Renal cortical epithelial cell (primary cell): ENCODE measurements around the gene HGFAC. TPM values are rescaled to one million over a fixed set of nuclear protein-coding genes. Genes with fewer than 3 reads are reported as not detected.

ENCODE experiments used
- DNase-seq: peaks from one replicate; pipeline ENCODE4 v3.0.0-alpha.2; 2011; ENCODE audit warnings: low read depth
- total RNA-seq: library from RNA; depleted of rRNA; stranded (reverse); fragments of >200 nt; gene quantifications from 2 replicates; pipeline ENCODE4 v1.2.3, GENCODE V29; 2014

The HGFAC gene
- total RNA-seq, 1 donor from 2014 or later: 0.25 TPM

DNA sequence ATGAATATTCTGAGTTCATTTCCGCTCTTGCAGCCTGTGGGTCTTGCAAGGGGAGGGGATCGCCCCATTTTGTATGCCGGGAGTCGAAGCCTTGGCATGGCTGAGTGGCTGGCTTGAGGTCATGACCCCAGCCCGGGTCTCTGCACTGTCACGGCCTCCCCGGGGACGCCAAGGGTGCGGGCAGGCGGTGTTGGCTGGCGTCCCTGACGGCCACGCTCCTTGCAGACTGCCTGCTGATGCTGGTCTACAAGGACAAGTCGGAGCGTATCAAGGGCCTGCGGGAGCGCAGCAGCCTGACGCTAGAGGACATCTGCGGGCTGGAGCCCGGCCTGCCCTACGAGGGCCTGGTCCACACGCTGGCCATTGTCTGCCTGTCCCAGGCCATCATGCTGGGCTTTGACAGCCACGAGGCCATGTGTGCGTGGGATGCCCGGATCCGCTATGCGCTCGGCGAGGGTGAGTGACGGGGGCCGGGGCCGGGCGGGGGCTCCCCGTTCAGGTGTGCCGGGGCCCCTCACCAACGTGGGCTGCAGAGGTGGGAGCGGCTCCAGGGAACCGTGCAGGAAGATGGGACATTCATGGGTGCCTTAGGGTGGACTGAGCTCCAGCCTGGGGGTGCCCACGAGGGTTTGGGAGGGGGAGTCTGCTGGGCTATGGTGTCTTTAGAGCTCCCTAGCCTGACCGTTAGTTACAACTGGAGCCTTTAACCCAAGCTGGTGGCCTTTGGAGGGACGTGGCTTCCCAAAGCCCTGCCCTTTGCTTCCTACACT, 31.6 kb downstream of the HGFAC start:
- DNase-seq: no peak

- no peak for DNase-seq
Observed at GRCh38 chr4:3473996-3474765, 32.4 kb downstream of the HGFAC start.

- no peak for DNase-seq
Observed at GRCh38 chr4:3475041-3475712, 33.4 kb downstream of the HGFAC start.

DNA sequence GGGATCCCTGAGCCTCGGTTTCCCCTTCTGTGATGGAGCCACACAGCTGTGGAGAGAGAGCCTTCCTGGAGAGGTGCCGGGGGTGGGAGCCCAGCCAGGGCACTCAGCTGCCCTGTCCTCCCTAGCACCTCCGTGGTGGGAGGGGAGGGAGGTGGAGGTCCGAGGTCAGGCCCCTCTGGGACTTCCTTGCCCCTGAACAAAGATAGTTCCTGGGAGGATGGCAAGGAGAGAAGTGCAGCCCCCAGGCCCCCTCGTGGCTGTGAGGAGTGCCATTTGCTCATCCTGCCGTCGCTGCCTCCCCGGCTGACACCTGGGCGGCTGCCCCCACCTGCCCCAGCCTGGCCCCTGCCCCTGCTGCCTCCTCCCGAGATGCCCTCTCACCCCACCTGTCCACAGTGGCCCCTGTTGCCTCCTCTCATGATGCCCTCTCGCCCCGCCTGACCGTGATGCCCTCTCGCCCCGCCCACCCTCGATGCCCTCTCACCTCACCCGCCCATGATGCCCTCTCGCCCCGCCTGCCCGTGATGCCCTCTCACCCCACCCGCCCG, 34.0 kb downstream of the HGFAC start:
- DNase-seq: no peak

DNA sequence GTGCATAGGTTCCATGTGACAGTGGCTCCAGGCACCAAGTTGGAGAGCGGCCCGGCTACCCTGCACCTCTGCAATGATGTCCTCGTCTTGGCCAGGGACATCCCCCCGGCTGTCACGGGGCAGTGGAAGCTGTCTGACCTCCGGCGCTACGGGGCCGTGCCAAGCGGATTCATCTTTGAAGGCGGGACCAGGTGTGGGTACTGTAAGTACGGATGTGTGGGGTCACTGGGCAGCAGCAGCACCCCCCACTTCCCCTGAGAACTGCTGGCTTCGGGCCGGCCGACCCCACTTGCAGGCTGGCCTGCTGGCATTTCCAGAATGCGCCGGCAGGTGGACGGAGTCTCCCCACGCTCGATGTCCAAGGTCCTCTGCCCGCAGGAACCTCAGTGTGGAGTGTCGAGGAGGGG, 34.6 kb downstream of the HGFAC start:
- DNase-seq: no peak

DNA sequence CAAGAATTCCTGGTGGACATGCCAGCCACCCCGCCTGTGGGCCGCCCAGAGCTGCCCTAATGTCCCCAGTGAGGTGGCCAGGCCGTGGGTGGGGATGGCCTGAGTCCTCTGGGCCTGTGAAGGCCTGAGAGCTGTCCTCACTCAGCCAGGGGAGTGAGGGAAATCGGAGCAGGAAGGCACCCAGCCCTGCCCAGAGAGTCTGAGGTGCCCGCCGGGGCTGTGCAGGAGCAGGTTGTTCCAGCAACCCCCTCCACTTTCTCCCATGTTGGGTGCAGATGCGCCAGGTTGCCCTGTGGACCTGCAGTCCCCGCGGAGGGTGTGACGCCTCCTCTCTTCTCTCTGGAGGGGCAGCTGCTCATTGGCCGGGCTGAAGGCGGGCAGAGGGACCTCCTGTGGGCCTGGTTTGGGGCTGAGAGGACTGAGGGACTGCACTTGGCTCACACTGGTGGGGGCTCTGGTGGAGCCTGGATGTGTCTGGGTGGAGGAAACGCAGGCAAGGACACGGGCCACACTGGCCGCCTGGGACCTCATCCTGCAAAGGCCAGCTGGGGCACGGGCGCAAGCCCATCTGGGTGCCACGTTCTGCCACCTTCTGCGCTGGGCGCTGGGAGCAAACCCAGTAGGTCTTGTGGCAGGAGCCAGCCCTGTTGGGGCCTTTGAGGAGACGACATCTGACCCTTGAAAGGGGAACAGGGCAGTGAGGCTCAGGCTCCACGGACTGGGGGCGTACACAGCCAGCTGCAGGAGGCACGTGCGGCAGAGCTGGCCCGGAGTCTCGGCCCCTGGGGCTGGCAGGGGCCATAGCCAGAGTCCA, 35.4 kb downstream of the HGFAC start:
- no peak for DNase-seq

- DNase-seq: no peak
Observed at GRCh38 chr4:3477750-3478430, 36.1 kb downstream of the HGFAC start.

DNA sequence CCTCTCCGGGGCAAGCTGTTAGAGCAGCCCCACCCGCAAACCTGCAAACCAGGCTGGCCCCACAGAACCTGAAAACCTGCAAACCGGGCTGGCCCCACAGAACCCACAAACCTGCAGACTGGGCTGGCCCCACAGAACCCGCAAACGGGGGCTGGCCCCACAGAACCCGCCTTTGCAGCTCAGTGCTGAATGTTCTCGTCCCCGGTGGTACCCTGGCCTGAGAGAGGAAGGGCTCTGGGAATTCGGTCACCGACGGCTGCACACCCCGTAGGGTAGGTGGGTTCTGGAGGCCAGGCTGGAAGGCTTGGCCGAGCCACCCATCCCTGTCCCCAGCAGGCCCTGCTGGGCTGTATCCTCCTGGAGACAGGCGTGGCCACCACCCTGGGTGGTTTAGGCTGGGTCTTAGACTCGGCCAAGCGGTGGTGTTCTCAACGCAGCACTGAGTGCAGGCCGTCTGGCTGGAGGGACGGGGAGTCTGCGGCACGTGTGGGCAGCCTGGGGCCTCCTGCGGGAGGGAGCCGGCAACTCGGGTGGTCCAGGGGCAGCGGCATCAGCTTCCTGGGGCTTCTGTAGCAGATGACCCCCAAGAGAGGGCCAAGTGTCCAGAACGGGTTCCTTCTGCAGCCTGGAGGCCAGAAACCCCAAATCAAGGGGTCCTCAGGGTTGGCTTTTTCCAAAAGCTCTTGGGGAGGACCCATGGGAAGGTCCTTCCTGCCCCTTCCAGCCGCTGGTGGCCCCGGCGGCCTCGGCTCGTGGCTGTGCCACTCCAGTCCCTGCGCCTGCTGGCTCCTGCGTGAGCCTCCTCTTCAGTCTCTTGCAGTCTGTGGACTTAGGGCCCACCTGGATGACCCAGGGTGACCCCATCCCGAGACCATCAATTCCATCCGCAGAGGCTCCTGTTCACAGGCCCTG, 36.9 kb downstream of the HGFAC start:
- DNase-seq: no peak

DNA sequence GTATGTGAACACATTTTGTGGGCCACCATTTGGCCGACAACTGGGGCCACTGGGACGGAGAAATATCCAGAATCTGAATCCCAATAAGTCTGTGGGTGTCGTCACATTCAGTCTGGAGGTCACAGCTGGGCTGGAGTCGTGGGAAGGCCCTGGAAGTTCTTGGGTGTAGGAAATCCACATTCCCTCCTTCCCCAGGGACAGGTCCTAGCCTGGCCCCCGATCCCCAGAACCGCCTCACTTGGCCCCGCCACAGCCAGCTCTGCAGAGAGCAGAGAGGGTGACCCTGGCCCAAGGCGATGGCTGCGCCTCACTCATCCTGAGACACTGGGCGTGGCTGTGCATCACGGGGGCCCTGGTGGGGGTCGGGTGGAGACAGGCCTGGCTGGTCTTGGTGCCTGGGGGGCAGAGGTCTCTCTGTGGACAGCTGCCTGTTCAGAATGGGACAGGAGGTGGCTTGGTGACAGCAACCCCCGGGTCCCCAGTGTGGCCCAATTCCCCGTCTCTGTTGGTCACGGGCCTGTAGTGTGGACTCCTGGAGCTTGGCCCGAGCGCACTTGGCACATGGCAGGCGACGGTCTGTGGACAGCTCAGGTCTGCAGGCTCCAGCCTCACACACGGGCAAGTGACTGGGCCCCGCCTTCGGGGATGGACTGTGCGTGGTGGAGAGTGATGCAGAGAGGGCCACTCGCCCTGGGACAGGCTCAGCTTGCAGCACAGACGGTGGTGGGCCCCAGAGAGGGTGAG, 37.8 kb downstream of the HGFAC start:
- DNase-seq: no peak

DNA sequence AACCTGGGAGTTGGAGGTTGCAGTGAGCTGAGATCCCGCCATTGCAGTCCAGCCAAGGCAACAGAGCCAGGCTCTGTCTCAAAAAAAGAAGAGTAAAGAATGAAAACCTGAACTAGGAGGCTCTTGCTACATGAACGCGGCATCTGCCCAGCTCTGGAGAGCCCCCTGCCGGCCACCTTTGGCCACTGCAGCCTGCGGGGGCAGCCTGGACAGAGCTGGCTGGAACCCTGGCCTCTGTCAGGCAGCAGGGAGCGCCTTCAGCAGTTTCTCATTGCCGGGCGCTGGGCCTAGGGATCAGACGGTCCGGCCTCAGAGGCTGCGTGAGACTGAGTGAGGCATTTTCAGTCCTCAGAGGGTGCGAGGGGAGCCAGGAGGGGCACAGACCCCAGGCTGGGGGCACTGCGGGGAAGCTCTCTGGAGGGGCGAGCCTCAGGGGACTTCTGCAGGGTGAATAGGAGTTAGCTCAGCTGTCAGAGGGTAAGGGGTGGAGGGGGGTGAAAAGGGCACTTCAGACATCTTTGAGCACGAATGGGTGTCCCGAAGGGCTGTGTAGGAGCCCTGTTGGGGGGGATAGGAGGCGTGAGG, 38.9 kb downstream of the HGFAC start:
- peak; percentile 53 for DNase-seq

GRCh38 chr4:3481113-3481531, 39.4 kb downstream of the HGFAC start:
- no peak for DNase-seq

- DNase-seq: no peak
Observed at GRCh38 chr4:3481783-3482393, 40.1 kb downstream of the HGFAC start.

- no peak for DNase-seq
Observed at GRCh38 chr4:3482707-3483106, 40.9 kb downstream of the HGFAC start.

DNA sequence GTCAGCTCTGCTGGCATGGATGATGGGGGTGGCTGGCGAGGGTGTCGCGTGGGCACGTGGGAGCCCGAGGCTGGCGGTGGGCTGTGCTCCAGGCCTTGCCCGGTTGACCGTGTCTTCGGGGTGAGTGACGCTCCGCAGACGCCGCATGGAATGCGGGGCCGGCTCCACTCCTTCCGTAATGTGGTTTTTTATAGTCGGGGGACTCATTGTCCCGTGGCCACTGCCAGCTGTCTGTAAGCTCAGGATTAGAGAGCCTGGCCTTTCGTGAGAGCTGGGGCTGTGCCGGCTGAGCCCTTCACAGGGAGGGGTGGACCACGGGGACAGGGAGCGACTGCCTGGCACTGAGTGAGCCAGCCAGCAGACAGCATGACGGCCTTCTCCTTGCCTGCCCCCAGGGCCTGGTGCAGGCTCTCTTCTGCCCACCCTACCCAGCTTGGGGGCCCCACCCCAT, 41.7 kb downstream of the HGFAC start:
- peak; percentile 50 for DNase-seq

GRCh38 chr4:3484057-3484973, 42.5 kb downstream of the HGFAC start:
- peak; percentile 77 for DNase-seq

DNA sequence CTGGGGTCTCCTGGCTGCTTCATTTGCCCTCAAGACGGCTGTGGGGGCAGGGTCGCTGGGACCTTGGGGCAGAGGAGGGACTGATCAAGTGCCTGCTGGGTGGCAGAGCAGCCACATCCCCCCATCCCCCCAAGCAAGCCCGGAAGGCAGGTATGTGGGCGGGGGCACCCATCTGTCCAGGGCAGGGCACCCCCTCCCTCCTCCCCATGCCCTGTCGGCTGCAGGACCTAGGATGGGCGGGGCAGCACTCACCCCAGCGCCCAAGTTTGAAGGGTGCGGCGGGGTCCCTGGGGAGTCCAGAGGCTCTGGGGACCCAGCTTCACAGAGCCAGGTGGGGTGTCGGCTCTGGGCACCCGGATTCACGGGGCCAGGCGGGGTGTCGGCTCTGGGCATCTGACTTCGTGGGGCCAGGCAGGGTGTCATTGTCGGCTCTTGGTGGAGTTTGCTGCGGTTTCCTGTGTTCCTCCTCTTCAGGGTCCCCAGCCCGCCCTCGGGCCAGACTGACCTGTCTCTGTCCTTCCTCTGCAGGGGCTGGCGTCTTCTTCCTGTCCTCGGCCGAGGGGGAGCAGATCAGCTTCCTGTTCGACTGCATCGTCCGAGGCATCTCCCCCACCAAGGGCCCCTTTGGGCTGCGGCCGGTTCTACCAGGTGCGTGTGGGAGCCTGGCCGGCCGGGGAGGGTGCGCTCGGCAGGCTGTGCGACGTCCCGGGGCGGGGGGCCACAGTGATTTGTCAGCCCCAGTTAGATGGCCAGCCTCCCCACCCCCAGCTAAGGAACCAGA, 43.4 kb downstream of the HGFAC start:
- DNase-seq: no peak
